Thoracic aorta (tissue), 2 donors: ENCODE results near the gene GUCA2A. TPM values are rescaled to one million over a fixed set of nuclear protein-coding genes. Genes with fewer than 3 reads are reported as not detected.

Experiments
- ATAC-seq: fragments of 150-250 bp; one replicate; pipeline ENCODE4 v1.8.0; 2017; ENCODE audit warnings: low read depth; ENCODE audit not compliant: insufficient number of reproducible peaks, low FRiP score
- DNase-seq: peaks from one replicate; pipeline ENCODE4 v3.0.0-alpha.2; 2020; ENCODE audit warnings: low spot score
- H3K27ac ChIP-seq, 2 donors: fragments of 200-600 bp; sonication (generic); 1 replicate in 1 of 2; 2 replicates in 1 of 2; pipeline ENCODE4 v1.5.1; 2016; ENCODE audit warnings: mild to moderate bottlenecking in 2 of 2, moderate library complexity in 2 of 2
- H3K27me3 ChIP-seq: fragments of 200-600 bp; sonication (generic); replicated peaks from 2 replicates; pipeline ENCODE4 v1.6.0; 2016; ENCODE audit warnings: mild to moderate bottlenecking; ENCODE audit not compliant: insufficient read depth
- H3K36me3 ChIP-seq: fragments of 200-600 bp; sonication (generic); one replicate; pipeline ENCODE4 v1.5.1; 2016
- H3K4me1 ChIP-seq, 2 donors: fragments of 200-600 bp; sonication (generic); 1 replicate in 1 of 2; 2 replicates in 1 of 2; pipeline versions ENCODE4 v1.5.1 to v1.6.0; 2016; ENCODE audit warnings: low read depth in 2 of 2, mild to moderate bottlenecking in 1 of 2; ENCODE audit not compliant: control insufficient read depth in 1 of 2
- H3K4me3 ChIP-seq: fragments of 200-600 bp; sonication (generic); 2 replicates; pipeline ENCODE4 v1.5.1; 2016; ENCODE audit warnings: mild to moderate bottlenecking
- H3K9me3 ChIP-seq: fragments of 200-600 bp; sonication (generic); 2 replicates; pipeline ENCODE4 v1.5.1; 2016
- CTCF ChIP-seq: fragments of 200-600 bp; sonication (generic); IDR thresholded peaks from one replicate; pipeline ENCODE4 v1.5.1; 2019; ENCODE audit warnings: antibody characterized with exemption
- total RNA-seq, 2 donors: library from RNA; depleted of rRNA; stranded (reverse); fragments of >200 nt; gene quantifications; one replicate each; pipeline versions ENCODE4 v1.1.0 to v1.2.3, GENCODE V29; 2016

GUCA2A gene
- total RNA-seq, 2 donors from 2014 or later, result not detected

GRCh38 chr1:42173155-42173933 lies 8.8 kb upstream of the GUCA2A start:
- Histone ChIP-seq H3K27ac (no peak overlapping the region), H3K4me1 (peaks cover 0 to 21% of the 10 kb centered on the region in 2 donors), H3K27me3 (no peaks in the 10 kb centered on the region), H3K36me3 (no peaks in the 10 kb centered on the region), H3K9me3 (no peaks in the 10 kb centered on the region), H3K4me3 (no peak overlapping the region)
- DNase-seq, result no peak
- ATAC-seq, result no peak
- TF ChIP-seq CTCF, result peak; percentile 95

DNA sequence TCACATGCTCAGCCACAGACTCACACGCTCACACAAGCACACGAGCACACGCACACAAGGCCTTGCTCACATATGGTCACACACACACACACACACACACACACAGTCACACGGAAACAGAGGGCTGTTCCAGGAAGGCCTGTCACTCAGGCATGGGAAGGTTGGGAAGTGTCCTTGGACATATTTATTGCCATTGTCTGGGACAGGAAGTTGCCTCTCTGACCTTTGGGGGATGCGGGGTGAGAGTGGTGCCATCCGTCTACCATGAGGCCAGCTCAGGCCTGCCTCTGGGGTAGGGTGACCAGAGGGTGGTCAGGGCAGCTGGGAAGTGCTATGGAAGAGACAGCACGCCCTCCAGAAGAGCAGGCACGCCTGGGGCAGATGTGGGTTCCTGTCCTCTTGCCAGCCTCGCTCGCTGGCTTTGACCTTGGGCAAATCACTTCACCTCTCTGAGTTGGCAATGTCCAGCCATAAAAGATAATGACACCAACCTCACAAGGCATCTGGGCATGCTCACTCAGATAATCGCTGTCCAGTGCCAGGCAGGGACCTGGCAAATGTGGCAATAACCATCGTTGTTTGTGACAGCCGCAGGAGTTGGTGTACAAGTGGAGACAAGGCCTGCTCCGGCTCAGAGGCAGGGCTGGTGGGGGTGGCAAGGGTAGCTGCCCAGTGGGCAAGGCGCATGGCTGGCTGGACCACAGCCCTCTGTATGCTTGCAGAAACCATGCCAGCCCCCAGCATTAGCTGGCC lies 8.0 kb upstream of the GUCA2A start:
- TF ChIP-seq CTCF, result no peak
- Histone ChIP-seq H3K9me3 (no peaks in the 10 kb centered on the region), H3K36me3 (no peaks in the 10 kb centered on the region), H3K4me3 (no peak overlapping the region), H3K27me3 (no peaks in the 10 kb centered on the region), H3K27ac (no peak overlapping the region), H3K4me1 (peaks cover 0 to 13% of the 10 kb centered on the region in 2 donors)
- DNase-seq (no peak), ATAC-seq (no peak)

DNA sequence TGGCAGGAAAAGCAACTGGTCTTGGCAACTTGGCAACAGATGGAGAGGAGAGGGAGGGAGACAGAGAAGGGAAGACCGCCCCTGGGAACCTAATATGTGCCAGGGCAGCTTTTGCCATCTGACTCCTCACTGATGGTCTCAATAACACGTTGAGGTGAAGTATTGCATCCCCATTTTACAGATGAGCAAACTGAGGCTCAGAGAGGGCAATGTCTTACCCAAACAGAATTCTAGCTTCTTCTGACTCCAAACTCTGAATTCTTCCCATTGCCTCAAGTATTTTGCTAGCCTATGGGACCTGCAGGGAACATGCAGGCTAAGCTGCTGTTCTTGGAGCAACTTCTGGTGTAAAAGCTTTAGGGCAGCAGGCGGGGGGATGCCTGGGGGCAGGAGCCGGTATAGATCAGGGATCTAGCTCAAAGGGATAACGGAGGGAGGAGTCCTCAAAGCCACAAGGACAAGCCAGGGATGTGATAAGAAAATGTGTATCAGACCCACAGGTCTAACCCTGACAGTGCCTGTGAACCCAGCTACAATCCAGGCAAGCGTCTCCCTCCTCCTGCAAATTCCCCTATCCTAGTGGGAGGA lies 7.2 kb upstream of the GUCA2A start:
- H3K36me3 ChIP-seq, result no peaks in the 10 kb centered on the region
- H3K9me3 ChIP-seq, result no peaks in the 10 kb centered on the region
- H3K4me1 ChIP-seq, result peaks cover 0 to 7% of the 10 kb centered on the region in 2 donors
- H3K27me3 ChIP-seq, result no peaks in the 10 kb centered on the region
- H3K27ac ChIP-seq, result no peak overlapping the region
- no peak for TF ChIP-seq CTCF
- H3K4me3 ChIP-seq, result no peak overlapping the region
- DNase-seq, result no peak
- ATAC-seq, result no peak

- DNase-seq (no peak), ATAC-seq (no peak)
- H3K4me3 ChIP-seq, result no peak overlapping the region
- H3K27me3 ChIP-seq, result no peaks in the 10 kb centered on the region
- TF ChIP-seq CTCF, result no peak
- H3K27ac ChIP-seq, result no peak overlapping the region
- no peaks in the 10 kb centered on the region for H3K9me3 ChIP-seq
- H3K36me3 ChIP-seq, result no peaks in the 10 kb centered on the region
- H3K4me1 ChIP-seq, result peaks cover 0 to 7% of the 10 kb centered on the region in 2 donors
Observed at GRCh38 chr1:42170779-42171621, 6.5 kb upstream of the GUCA2A start.
